ENCODE measurements around the gene CDH7. TPM values are rescaled to one million over a fixed set of nuclear protein-coding genes. Genes with fewer than 3 reads are reported as not detected.

The CDH7 gene
- total RNA-seq, 4 donors from 2014 or later: not detected

- 72 to 84% methylated on average over 4 of the region's 4 CpGs for WGBS, 2 donors
- no peak overlapping the region for H3K4me3 ChIP-seq
- TF ChIP-seq POLR2A (IDR thresholded peaks at IDR 0.05) (no peak), CTCF (IDR thresholded peaks at IDR 0.05) (no peak)
- no peaks in the 10 kb centered on the region for H3K9me3 ChIP-seq
- intact Hi-C loops (cut with DNase I): no loop called here
- no peak overlapping the region for H3K27ac ChIP-seq
- H3K36me3 ChIP-seq: no peaks in the 10 kb centered on the region
- H3K27me3 ChIP-seq: no peaks in the 10 kb centered on the region
- H3K4me1 ChIP-seq: no peaks in the 10 kb centered on the region
- DNase-seq: no peak
Measured at GRCh38 chr18:65835881-65836280, 85.1 kb downstream of the CDH7 start.

- intact Hi-C loops (cut with DNase I): no loop called here
- no peak overlapping the region for H3K27ac ChIP-seq
- H3K4me3 ChIP-seq: no peak overlapping the region
- no peaks in the 10 kb centered on the region for H3K9me3 ChIP-seq
- TF ChIP-seq CTCF (IDR thresholded peaks at IDR 0.05) (no peak), POLR2A (IDR thresholded peaks at IDR 0.05) (no peak)
- DNase-seq: no peak
- 69 to 86% methylated on average over 2 of the region's 2 CpGs for WGBS, 2 donors
- no peaks in the 10 kb centered on the region for H3K36me3 ChIP-seq
- H3K27me3 ChIP-seq: no peaks in the 10 kb centered on the region
- H3K4me1 ChIP-seq: no peaks in the 10 kb centered on the region
Measured at GRCh38 chr18:65846107-65846506, 95.3 kb downstream of the CDH7 start.

GRCh38 chr18:65852273-65852672 is 101.5 kb downstream of the CDH7 start:
- intact Hi-C loops (cut with DNase I): no loop called here
- no peak for DNase-seq
- Histone ChIP-seq H3K36me3 (no peaks in the 10 kb centered on the region), H3K27me3 (no peaks in the 10 kb centered on the region), H3K4me3 (no peak overlapping the region), H3K4me1 (no peaks in the 10 kb centered on the region), H3K27ac (no peak overlapping the region), H3K9me3 (no peaks in the 10 kb centered on the region)
- TF ChIP-seq POLR2A (IDR thresholded peaks at IDR 0.05) (no peak), CTCF (IDR thresholded peaks at IDR 0.05) (no peak)
- 54 to 73% methylated on average over 3 of the region's 3 CpGs for WGBS, 2 donors

GRCh38 chr18:65859075-65859474 is 108.3 kb downstream of the CDH7 start:
- Histone ChIP-seq H3K9me3 (no peaks in the 10 kb centered on the region), H3K27ac (no peak overlapping the region), H3K36me3 (no peaks in the 10 kb centered on the region), H3K4me1 (no peaks in the 10 kb centered on the region), H3K27me3 (no peaks in the 10 kb centered on the region), H3K4me3 (no peak overlapping the region)
- DNase-seq: no peak
- intact Hi-C loops (cut with DNase I): no loop called here
- TF ChIP-seq CTCF (IDR thresholded peaks at IDR 0.05) (no peak), POLR2A (IDR thresholded peaks at IDR 0.05) (no peak)
- WGBS, 2 donors: 30 to 65% methylated on average over 3 of the region's 3 CpGs

- TF ChIP-seq CTCF (IDR thresholded peaks at IDR 0.05): no peak
- no peak for TF ChIP-seq POLR2A (IDR thresholded peaks at IDR 0.05)
- no peak for DNase-seq
- Histone ChIP-seq H3K9me3 (no peaks in the 10 kb centered on the region), H3K36me3 (no peaks in the 10 kb centered on the region), H3K27ac (no peak overlapping the region), H3K4me1 (no peaks in the 10 kb centered on the region), H3K4me3 (no peak overlapping the region), H3K27me3 (no peaks in the 10 kb centered on the region)
- intact Hi-C loops (cut with DNase I): no loop called here
- 19 to 40% methylated on average over 2 of the region's 3 CpGs for WGBS, 2 donors
Measured at GRCh38 chr18:65869527-65869926, 118.7 kb downstream of the CDH7 start.

Measured in esophagus squamous epithelium (tissue), 5 donors.